MM.1S (cell line): Measurements from ENCODE around the gene CFAP20.

Source experiments
- DNase-seq: peaks from one replicate; pipeline ENCODE4 v3.0.0-alpha.2; 2015
- H2AFZ ChIP-seq: fragments of 300-600 bp; sonication (generic); 2 replicates; pipeline ENCODE4 v1.6.0; 2016; ENCODE audit warnings: antibody characterized with exemption, low read length
- H3F3A ChIP-seq: fragments of 300-600 bp; sonication (generic); 2 replicates; pipeline ENCODE4 v1.6.1; 2016; ENCODE audit warnings: mild to moderate bottlenecking, antibody characterized with exemption, low read length, moderate library complexity, mixed read lengths; ENCODE audit not compliant: insufficient read depth
- H3K27ac ChIP-seq: fragments of 300-600 bp; sonication (generic); 2 replicates; pipeline ENCODE4 v1.5.1; 2016; ENCODE audit warnings: mild to moderate bottlenecking, low read length
- H3K27me3 ChIP-seq: fragments of 300-600 bp; sonication (generic); replicated peaks from 2 replicates; pipeline ENCODE4 v1.6.0; 2016; ENCODE audit warnings: low read length; ENCODE audit not compliant: insufficient read depth
- H3K36me3 ChIP-seq: fragments of 300-600 bp; sonication (generic); replicated peaks from 2 replicates; pipeline ENCODE4 v1.6.1; 2016; ENCODE audit warnings: mild to moderate bottlenecking, low read length, mixed read lengths; ENCODE audit not compliant: insufficient read depth
- H3K4me1 ChIP-seq: fragments of 300-600 bp; sonication (generic); 2 replicates; pipeline ENCODE4 v1.6.1; 2016; ENCODE audit warnings: low read length, mixed read lengths
- H3K4me2 ChIP-seq: fragments of 300-600 bp; sonication (generic); 2 replicates; pipeline ENCODE4 v1.6.0; 2016; ENCODE audit warnings: low read depth, low read length
- H3K4me3 ChIP-seq: fragments of 300-600 bp; sonication (generic); 2 replicates; pipeline ENCODE4 v1.5.1; 2016; ENCODE audit warnings: low read length, mixed read lengths
- H3K79me2 ChIP-seq: fragments of 300-600 bp; sonication (generic); 2 replicates; pipeline ENCODE4 v1.6.1; 2016; ENCODE audit warnings: mixed run types, low read length, mixed read lengths
- H3K9ac ChIP-seq: fragments of 300-600 bp; sonication (generic); 2 replicates; pipeline ENCODE4 v1.6.1; 2016; ENCODE audit warnings: low read length, mixed read lengths
- H3K9me2 ChIP-seq: fragments of 300-600 bp; sonication (generic); replicated peaks from 2 replicates; pipeline ENCODE4 v1.6.1; 2016; ENCODE audit warnings: mild to moderate bottlenecking, low read length, mixed read lengths; ENCODE audit not compliant: insufficient read depth
- H3K9me3 ChIP-seq: fragments of 300-600 bp; sonication (generic); replicated peaks from 2 replicates; pipeline ENCODE4 v1.6.1; 2016; ENCODE audit warnings: mild to moderate bottlenecking, low read length, mixed read lengths; ENCODE audit not compliant: insufficient read depth
- H4K20me1 ChIP-seq: fragments of 300-600 bp; sonication (generic); 2 replicates; pipeline ENCODE4 v1.6.1; 2016; ENCODE audit warnings: mild to moderate bottlenecking, low read length, moderate library complexity, mixed read lengths; ENCODE audit not compliant: insufficient read depth
- CTCF ChIP-seq: fragments of 300-600 bp; sonication (generic); IDR thresholded peaks from 2 replicates; pipeline ENCODE4 v1.5.1; 2016; ENCODE audit warnings: antibody characterized with exemption, low read length, mixed read lengths
- EZH2 ChIP-seq: fragments of 300-600 bp; sonication (generic); optimal IDR thresholded peaks from 2 replicates; pipeline ENCODE3; 2017; ENCODE audit warnings: low read depth, mild to moderate bottlenecking, antibody characterized with exemption, low read length, mixed read lengths
- EZH2phosphoT487 ChIP-seq: fragments of 300-600 bp; sonication (generic); IDR thresholded peaks from 2 replicates; pipeline ENCODE4 v1.6.1; 2018; ENCODE audit warnings: antibody characterized with exemption, low read length

The CFAP20 gene

GRCh38 chr16:58114827-58115825 is 14.1 kb downstream of the CFAP20 start:
- H4K20me1 ChIP-seq, result peaks cover 8% of the 10 kb centered on the region; the same call in 1 of the 2 replicates
- DNase-seq, result no peak
- no peaks in the 10 kb centered on the region for H3K9me2 ChIP-seq
- H3K79me2 ChIP-seq, result peaks cover 35% of the 10 kb centered on the region
- no peaks in the 10 kb centered on the region for H3K27me3 ChIP-seq
- peaks cover 13% of the 10 kb centered on the region for H3K36me3 ChIP-seq
- H3K27ac ChIP-seq, result no peak overlapping the region
- no peak overlapping the region for H3K9ac ChIP-seq
- TF ChIP-seq EZH2, result no peak
- H3K4me3 ChIP-seq, result no peak overlapping the region
- H3F3A ChIP-seq, result no peaks in the 10 kb centered on the region
- no peaks in the 10 kb centered on the region for H3K4me1 ChIP-seq
- no peak overlapping the region for H3K4me2 ChIP-seq
- no peak overlapping the region for H2AFZ ChIP-seq
- H3K9me3 ChIP-seq, result no peaks in the 10 kb centered on the region

GRCh38 chr16:58111302-58111627 is 17.9 kb downstream of the CFAP20 start:
- no peak overlapping the region for H3K9ac ChIP-seq
- no peaks in the 10 kb centered on the region for H3K4me1 ChIP-seq
- no peaks in the 10 kb centered on the region for H3K9me2 ChIP-seq
- no peaks in the 10 kb centered on the region for H4K20me1 ChIP-seq
- DNase-seq, result no peak
- no peaks in the 10 kb centered on the region for H3F3A ChIP-seq
- peaks cover 13% of the 10 kb centered on the region; the same call in 1 of the 2 replicates for H3K36me3 ChIP-seq
- H3K4me2 ChIP-seq, result no peak overlapping the region
- no peaks in the 10 kb centered on the region for H3K79me2 ChIP-seq
- H2AFZ ChIP-seq, result no peak overlapping the region
- no peak overlapping the region for H3K4me3 ChIP-seq
- H3K27me3 ChIP-seq, result no peaks in the 10 kb centered on the region
- TF ChIP-seq CTCF (no peak), EZH2phosphoT487 (no peak), EZH2 (no peak)
- no peak overlapping the region for H3K27ac ChIP-seq
- no peaks in the 10 kb centered on the region for H3K9me3 ChIP-seq

GRCh38 chr16:58110571-58111301 is 18.4 kb downstream of the CFAP20 start:
- no peak overlapping the region for H3K9ac ChIP-seq
- no peak for TF ChIP-seq CTCF
- no peak for TF ChIP-seq EZH2phosphoT487
- no peak for TF ChIP-seq EZH2
- no peaks in the 10 kb centered on the region for H3K4me1 ChIP-seq
- DNase-seq, result no peak
- no peak overlapping the region for H2AFZ ChIP-seq
- no peak overlapping the region for H3K4me2 ChIP-seq
- no peak overlapping the region for H3K4me3 ChIP-seq
- H3K27ac ChIP-seq, result no peak overlapping the region
- H3F3A ChIP-seq, result no peaks in the 10 kb centered on the region
- H3K9me3 ChIP-seq, result no peaks in the 10 kb centered on the region
- H4K20me1 ChIP-seq, result no peaks in the 10 kb centered on the region
- no peaks in the 10 kb centered on the region for H3K27me3 ChIP-seq
- H3K79me2 ChIP-seq, result no peaks in the 10 kb centered on the region
- no peaks in the 10 kb centered on the region for H3K9me2 ChIP-seq
- peaks cover 10% of the 10 kb centered on the region; the same call in 1 of the 2 replicates for H3K36me3 ChIP-seq
